Pancreas (tissue), 10 donors: ENCODE measurements around the gene GRID1. TPM values are rescaled to one million over a fixed set of nuclear protein-coding genes. Genes with fewer than 3 reads are reported as not detected.
A peak's percentile ranks its signal among the peaks of the same experiment; 100 is the strongest.

Experiments
- ATAC-seq, 4 donors: fragments of 200-7000 bp; cut with Tn5 transposase; one replicate each; pipeline versions ENCODE4 v1.8.0 to v1.9.1; 2020; ENCODE audit warnings: mild to moderate bottlenecking in 4 of 4, moderate library complexity in 4 of 4
- DNase-seq, 6 donors: peaks; one replicate each; pipeline ENCODE4 v3.0.0-alpha.2; 2020
- FAIRE-seq: peaks from 2 replicates; lab custom pipeline; 2012; peaks lifted over from hg19 to GRCh38; lab: Jason Lieb, UNC
- H3K27ac ChIP-seq, 4 donors: fragments of 200-600 bp; sonication (generic); 1 replicate in 3 of 4; 2 replicates in 1 of 4; pipeline versions ENCODE4 v1.5.0 to v1.8.0; 2020
- H3K27me3 ChIP-seq, 4 donors: fragments of 200-600 bp; one replicate each; pipeline ENCODE4 v1.8.0; 2021
- H3K36me3 ChIP-seq, 3 donors: fragments of 200-600 bp; sonication (generic) in 1 of 3; one replicate each; pipeline versions ENCODE4 v1.5.0 to v1.8.0; 2020 to 2021
- H3K4me1 ChIP-seq, 3 donors: fragments of 200-600 bp; one replicate each; pipeline ENCODE4 v1.8.0; 2021
- H3K4me3 ChIP-seq, 4 donors: fragments of 200-600 bp; sonication (generic) in 2 of 4; one replicate each; pipeline versions ENCODE4 v1.5.0 to v1.8.0; 2020 to 2021
- H3K9me3 ChIP-seq, 4 donors: fragments of 200-600 bp; one replicate each; pipeline ENCODE4 v1.8.0; 2021
- WGBS, 2 donors: extraction: QIAGEN DNeasy Blood & Tissue Kit; methylation state at CpG; one replicate each; pipeline ENCODE4 v1.1.7; 2013; 5-methylcytosine and 5-hydroxymethylcytosine counted together
- intact Hi-C, 3 donors: fragments of 100-400 bp; cut with DNase I; formaldehyde crosslinking; loops; one replicate each; pipeline versions ENCODE4 v1.11.1 to v1.14.2; 2022
- polyA plus RNA-seq, 2 donors: library from polyadenylated mRNA; stranded (reverse); fragments of 200-250 nt; gene quantifications; one replicate each; pipeline ENCODE4 v1.2.3, GENCODE V29; 2013
- total RNA-seq, 6 donors: library from RNA; stranded (reverse); fragmentation: NEBNext Ultra II Directional in 4 of 6; extraction: Animal tissue kit (Norgen Biotek cat#: 25700) in 4 of 6; gene quantifications; one replicate each; pipeline versions ENCODE4 v1.2.1 to v1.2.4, GENCODE V29; 2021 to 2023
- TF ChIP-seq, protein P1 (sequence below), 4 donors: fragments of 200-600 bp; sonication (generic) in 3 of 4; IDR thresholded peaks; one replicate each; pipeline versions ENCODE4 v1.5.0 to v1.8.0; 2021; ENCODE audit warnings: antibody characterized with exemption in 4 of 4
- donor health status: healthy with polysubstance abuse.
- donor health status: DM: no; HTN: no; CAD: no; lungs with moderate emphysema.
- donor health status: DM: no; HTN: no; CAD: no.
- donor health status: control.
- donor health status: control.
- donor health status: Bipolar disorder and iron deficiency.
- donor health status: DM: yes; HTN: yes; CAD: no.
- donor health status: DM: no; HTN: no; CAD: no.
- donor health status: DM: no; HTN: no; CAD: no.
- donor health status: DM: yes; HTN: yes; CAD: no.

GRID1 gene
- total and polyA plus RNA-seq, 8 donors, result 0.05 to 1.5 (median 0.91) TPM

DNA sequence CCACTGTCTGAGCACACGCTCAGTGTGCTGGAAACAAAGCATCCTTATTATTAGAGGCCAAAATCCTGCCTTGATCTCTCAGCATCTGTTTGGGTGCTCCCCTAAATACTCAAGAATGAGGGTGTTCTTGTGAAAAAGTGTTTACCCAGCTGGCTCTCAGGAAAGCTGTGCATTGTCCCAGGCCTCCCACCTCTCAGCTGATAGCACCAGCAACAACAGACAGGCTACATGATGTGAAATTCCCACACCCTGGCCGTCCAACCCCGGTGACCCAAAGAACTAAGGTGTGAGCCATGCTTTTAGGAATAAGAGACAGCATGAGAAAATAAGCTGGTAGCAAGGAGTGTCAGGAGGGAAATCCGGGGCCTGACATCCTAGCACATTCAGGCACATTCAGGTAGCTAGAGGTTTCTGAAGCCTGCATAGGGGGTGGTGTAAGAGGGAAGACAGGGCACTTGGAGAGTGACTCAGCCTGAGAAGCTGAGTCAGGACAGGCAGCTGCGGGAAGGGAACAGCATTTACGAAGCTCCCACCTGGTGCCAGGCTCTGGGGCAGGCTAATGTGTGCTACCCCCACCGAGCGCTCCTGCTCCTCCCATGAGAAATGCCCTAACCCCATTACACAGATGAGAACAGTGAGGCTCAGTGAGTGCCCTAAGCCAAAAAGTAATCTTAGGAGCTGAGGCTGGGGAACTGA, 205.6 kb downstream of the GRID1 start:
- FAIRE-seq (no peak), ATAC-seq (peak; percentile 37 to 69 (median 60)), DNase-seq (peak in 2 of 6 donors; percentile 23 to 27)
- no peaks in the 10 kb centered on the region for H3K4me1 ChIP-seq
- WGBS, 2 donors, result 55 to 61% methylated on average over 8 of the region's 8 CpGs
- intact Hi-C loops, result no loop called here
- no peaks in the 10 kb centered on the region for H3K27me3 ChIP-seq
- H3K27ac ChIP-seq, result no peak overlapping the region
- TF ChIP-seq, protein P1, sequence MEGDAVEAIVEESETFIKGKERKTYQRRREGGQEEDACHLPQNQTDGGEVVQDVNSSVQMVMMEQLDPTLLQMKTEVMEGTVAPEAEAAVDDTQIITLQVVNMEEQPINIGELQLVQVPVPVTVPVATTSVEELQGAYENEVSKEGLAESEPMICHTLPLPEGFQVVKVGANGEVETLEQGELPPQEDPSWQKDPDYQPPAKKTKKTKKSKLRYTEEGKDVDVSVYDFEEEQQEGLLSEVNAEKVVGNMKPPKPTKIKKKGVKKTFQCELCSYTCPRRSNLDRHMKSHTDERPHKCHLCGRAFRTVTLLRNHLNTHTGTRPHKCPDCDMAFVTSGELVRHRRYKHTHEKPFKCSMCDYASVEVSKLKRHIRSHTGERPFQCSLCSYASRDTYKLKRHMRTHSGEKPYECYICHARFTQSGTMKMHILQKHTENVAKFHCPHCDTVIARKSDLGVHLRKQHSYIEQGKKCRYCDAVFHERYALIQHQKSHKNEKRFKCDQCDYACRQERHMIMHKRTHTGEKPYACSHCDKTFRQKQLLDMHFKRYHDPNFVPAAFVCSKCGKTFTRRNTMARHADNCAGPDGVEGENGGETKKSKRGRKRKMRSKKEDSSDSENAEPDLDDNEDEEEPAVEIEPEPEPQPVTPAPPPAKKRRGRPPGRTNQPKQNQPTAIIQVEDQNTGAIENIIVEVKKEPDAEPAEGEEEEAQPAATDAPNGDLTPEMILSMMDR (IDR thresholded peaks at IDR 0.05), result no peak
- H3K36me3 ChIP-seq, result no peaks in the 10 kb centered on the region
- no peak overlapping the region for H3K4me3 ChIP-seq
- no peaks in the 10 kb centered on the region for H3K9me3 ChIP-seq

DNA sequence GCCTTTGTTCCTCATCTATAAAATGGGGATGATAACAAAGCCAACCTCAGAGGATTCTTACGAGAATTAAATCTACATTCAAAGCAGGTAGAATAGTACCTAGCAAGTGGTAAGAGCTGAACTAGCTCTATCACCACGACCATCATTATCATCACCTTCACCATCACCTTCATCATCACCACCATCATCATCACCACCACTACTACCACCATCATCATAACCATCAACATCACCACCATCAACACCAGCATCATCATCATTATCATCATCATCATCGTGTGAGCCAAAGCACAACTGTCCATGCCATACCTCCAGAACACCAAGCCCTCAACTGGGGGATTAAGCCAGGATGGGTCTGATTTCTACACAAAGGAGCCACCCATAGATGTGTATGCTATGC, 206.8 kb downstream of the GRID1 start:
- no peaks in the 10 kb centered on the region for H3K27me3 ChIP-seq
- no peaks in the 10 kb centered on the region for H3K4me1 ChIP-seq
- 80 to 86% methylated on average over 3 of the region's 3 CpGs for WGBS, 2 donors
- no peak for FAIRE-seq
- no peak overlapping the region for H3K4me3 ChIP-seq
- H3K36me3 ChIP-seq, result no peaks in the 10 kb centered on the region
- ATAC-seq, result no peak
- TF ChIP-seq, protein P1 (IDR thresholded peaks at IDR 0.05), result no peak
- H3K27ac ChIP-seq, result no peak overlapping the region
- DNase-seq, result no peak
- no peaks in the 10 kb centered on the region for H3K9me3 ChIP-seq
- intact Hi-C loops, result no loop called here

DNA sequence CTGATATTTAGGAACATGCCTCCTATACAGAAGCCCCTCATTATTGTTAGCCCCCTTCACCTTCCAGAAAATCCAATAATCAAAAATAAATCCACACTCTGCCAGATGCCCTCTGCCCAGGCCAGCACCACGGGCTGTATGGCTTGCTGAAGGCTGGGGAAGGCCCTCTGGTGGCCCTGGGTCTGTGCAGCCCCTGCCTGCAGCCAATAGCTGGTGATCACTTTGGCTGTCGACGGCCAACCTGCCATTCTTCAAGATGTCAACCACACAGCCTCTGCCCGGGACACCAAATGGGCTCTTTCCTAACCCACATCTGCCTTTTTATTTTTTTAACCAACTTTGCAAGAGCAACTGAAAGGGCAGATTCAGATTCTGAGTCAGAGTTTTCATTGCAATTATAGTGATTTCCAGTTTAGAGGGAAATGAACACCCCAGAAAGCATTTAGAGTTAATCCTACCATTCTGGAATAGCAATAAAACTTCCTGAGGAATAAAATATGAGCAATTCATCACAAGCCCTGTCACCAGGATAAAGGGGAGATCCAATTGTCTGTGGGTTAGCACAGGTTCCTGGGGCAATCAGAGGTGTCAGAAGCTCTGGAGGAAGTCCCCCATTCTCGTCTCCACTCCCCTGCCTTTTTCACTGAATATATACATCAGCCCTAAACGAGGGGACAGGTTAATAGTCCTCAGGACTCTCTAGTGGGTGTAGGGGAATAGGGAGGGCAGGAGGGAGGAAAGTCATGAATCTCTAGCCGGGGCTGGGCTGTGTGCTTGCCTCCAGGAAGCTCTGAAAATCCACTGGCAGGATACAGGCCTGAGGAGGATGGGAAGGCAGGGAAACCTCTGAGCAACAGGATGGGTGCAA, 211.3 kb downstream of the GRID1 start:
- 54 to 58% methylated on average over 7 of the region's 7 CpGs for WGBS, 2 donors

DNA sequence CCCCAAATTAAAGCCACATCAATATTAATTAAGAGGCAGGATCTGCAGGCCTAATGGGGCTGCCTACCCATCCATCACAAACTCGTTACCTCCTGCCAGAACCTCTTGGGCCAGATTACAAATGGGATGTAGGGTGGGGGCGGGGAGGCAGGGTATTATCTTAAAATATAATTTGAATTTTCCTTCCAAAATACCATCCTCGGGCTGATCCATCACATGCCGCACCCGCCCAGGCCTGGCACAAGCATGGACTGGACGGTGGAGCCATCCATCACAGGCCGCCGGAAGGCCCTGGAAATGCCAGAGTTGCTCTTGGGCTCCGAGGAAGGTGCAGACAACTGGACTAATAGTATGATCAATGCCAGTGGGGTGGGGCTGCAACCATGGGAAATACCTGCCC, 212.8 kb downstream of the GRID1 start:
- no peak for DNase-seq
- Histone ChIP-seq H3K4me1 (no peaks in the 10 kb centered on the region), H3K27me3 (no peaks in the 10 kb centered on the region), H3K9me3 (no peaks in the 10 kb centered on the region), H3K4me3 (no peak overlapping the region), H3K36me3 (no peaks in the 10 kb centered on the region), H3K27ac (no peak overlapping the region)
- ATAC-seq, result no peak
- TF ChIP-seq, protein P1 (IDR thresholded peaks at IDR 0.05), result no peak
- WGBS, 2 donors, result 78 to 92% methylated on average over 9 of the region's 9 CpGs
- intact Hi-C loops, result no loop called here
- FAIRE-seq, result no peak

More for the DNA sequence above, 211.3 kb downstream of the GRID1 start:
- DNase-seq (no peak), FAIRE-seq (no peak), ATAC-seq (no peak)
- H3K27ac ChIP-seq, result no peak overlapping the region
- no peaks in the 10 kb centered on the region for H3K9me3 ChIP-seq
- no peaks in the 10 kb centered on the region for H3K36me3 ChIP-seq
- intact Hi-C loops, result no loop called here
- TF ChIP-seq, protein P1 (IDR thresholded peaks at IDR 0.05), result no peak
- no peaks in the 10 kb centered on the region for H3K4me1 ChIP-seq
- H3K4me3 ChIP-seq, result no peak overlapping the region
- H3K27me3 ChIP-seq, result no peaks in the 10 kb centered on the region
